Omental fat pad (tissue), 4 donors: ENCODE data around the gene DHX8. TPM values are rescaled to one million over a fixed set of nuclear protein-coding genes. Genes with fewer than 3 reads are reported as not detected.

Source experiments
- ATAC-seq: fragments of 150-250 bp; one replicate; pipeline ENCODE4 v1.9.1; 2016; ENCODE audit warnings: mild to moderate bottlenecking, moderate library complexity; ENCODE audit not compliant: low FRiP score
- DNase-seq: peaks from one replicate; pipeline ENCODE4 v3.0.0-alpha.2; 2019; ENCODE audit warnings: low spot score
- small RNA-seq: library from RNA; depleted of rRNA; stranded (forward); fragments of <200 nt; gene quantifications from one replicate; pipeline ENCODE3, GENCODE V24; 2016
- total RNA-seq, 4 donors: library from RNA; depleted of rRNA; stranded (reverse); fragments of >200 nt; gene quantifications; one replicate each; pipeline ENCODE4 v1.1.0, GENCODE V29; 2016
- TF ChIP-seq, protein P1 (sequence below), 3 donors: fragments of 450-650 bp; IDR thresholded peaks; one replicate each; pipeline ENCODE4 v1.5.1; 2016 to 2017; ENCODE audit warnings: antibody characterized with exemption in 3 of 3, mild to moderate bottlenecking in 3 of 3, moderate library complexity in 2 of 3

DHX8 gene
- total RNA-seq, 4 donors from 2014 or later, result 22.5 to 48.5 (median 31.9) TPM

DNA sequence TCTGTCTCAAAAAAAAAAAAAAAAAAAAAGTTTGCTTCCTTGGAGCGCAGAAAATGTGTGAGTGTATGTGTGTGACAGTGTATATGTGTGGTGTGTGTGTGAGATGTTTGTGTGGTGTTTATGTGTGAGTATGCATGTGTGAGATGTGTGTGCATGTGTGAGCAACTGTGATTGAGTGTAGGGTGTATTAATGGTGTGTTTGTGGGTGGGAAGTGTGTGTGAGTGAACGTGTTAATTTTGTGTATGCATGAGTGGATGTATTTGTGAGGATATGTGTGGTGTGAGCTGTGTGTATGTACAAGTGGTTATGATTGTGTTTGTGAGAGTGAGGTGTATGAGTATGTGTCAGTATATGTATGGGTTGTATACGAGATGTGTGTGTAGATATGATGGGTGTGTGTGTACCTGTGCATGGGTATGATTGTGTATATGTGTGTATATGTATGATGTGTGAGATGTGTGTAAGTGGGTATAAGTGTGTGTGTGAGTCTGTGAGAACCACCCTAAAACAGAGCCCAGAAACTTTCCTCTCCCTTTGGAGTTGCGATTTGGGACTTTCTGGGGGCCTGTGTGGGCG, 84.8 kb downstream of the DHX8 start:
- TF ChIP-seq, protein P1, sequence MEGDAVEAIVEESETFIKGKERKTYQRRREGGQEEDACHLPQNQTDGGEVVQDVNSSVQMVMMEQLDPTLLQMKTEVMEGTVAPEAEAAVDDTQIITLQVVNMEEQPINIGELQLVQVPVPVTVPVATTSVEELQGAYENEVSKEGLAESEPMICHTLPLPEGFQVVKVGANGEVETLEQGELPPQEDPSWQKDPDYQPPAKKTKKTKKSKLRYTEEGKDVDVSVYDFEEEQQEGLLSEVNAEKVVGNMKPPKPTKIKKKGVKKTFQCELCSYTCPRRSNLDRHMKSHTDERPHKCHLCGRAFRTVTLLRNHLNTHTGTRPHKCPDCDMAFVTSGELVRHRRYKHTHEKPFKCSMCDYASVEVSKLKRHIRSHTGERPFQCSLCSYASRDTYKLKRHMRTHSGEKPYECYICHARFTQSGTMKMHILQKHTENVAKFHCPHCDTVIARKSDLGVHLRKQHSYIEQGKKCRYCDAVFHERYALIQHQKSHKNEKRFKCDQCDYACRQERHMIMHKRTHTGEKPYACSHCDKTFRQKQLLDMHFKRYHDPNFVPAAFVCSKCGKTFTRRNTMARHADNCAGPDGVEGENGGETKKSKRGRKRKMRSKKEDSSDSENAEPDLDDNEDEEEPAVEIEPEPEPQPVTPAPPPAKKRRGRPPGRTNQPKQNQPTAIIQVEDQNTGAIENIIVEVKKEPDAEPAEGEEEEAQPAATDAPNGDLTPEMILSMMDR (IDR thresholded peaks at IDR 0.05), result no peak
- ATAC-seq (no peak), DNase-seq (no peak)

DNA sequence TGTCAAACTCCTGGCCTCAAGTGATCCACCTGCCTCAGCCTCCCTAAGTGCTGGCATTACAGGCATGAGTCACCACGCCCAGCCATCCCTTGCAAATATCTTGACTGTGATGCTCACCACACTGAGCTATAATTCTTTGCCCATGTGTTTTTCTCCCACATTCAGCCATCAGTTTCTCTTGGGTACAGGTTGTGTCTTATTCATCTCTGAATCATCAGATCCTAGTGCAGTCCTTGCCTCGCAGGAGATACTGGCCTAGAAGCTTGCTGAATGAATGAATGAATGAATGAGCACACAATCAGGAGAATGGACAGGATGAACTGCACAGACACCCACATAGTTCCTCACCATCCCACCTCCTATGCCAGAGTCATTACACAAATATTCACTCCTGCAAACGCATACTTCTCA, 86.7 kb downstream of the DHX8 start:
- TF ChIP-seq, protein P1 (IDR thresholded peaks at IDR 0.05), result no peak
- no peak for ATAC-seq
- DNase-seq, result no peak

DNA sequence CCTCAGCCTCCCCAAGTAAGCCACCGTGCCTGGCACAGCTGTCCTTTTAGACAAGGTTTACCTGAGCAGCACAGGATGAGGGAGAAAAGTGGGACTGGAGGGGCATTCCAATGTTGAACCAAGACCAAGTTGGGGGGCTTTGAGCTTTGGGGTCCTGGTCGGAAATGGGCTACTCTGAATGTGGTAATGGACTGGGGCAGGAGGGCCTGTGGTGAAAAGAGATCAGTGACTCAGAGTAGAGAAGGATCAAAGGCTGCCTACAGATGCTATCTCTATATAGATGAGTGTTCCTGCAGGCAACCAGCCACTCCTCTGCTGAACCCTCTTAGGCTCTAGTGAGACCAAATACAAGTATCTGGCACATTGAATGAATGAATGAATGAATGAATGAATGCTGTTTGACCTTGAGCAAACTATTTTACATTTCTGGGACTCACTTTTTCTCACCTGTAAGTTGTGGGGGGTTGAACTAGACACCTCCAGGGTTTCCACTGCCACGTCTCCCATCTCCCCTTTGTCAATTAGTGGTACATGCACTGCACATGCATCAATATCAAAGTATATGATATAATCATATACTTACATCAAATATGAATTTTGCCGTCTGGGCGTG, 88.7 kb downstream of the DHX8 start:
- no peak for DNase-seq
- no peak for ATAC-seq
- TF ChIP-seq, protein P1 (IDR thresholded peaks at IDR 0.05), result no peak

DNA sequence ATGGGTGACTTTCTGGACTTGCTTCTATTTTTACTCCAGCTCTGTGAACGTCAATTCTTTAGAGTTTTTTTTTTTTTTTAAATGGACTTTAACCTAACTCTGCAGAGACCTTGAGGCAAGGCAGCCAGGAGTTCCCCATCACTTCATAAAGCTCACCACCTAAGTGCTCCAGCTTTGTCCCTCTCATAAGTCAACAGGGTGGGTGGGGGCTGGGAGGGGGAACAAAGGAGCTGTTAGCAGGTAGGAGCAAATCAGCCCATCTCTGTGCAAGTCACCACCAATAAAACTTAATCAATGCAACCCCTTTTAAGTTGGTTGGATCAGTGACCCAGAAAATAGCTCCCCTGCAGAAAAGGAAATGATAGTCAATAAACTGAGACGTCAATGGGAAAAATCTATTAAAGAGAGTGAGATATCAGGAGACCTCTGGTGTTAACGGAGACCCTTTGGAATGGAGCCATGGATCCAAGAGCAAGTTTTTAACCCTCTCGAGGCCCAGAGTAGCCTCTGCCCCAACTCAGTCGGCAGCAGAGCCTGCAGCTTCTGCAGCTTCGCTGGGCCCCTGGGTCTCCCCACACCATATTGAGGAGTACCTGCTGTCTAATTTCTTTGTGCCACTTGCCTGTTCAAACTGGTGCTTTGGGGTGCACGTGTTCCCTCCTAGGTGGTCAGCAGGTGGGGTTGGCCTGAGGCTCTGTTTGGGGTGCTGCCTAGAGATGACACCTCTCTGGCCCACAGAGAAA, 90.0 kb downstream of the DHX8 start:
- ATAC-seq (no peak), DNase-seq (no peak)
- TF ChIP-seq, protein P1 (IDR thresholded peaks at IDR 0.05), result no peak

DNA sequence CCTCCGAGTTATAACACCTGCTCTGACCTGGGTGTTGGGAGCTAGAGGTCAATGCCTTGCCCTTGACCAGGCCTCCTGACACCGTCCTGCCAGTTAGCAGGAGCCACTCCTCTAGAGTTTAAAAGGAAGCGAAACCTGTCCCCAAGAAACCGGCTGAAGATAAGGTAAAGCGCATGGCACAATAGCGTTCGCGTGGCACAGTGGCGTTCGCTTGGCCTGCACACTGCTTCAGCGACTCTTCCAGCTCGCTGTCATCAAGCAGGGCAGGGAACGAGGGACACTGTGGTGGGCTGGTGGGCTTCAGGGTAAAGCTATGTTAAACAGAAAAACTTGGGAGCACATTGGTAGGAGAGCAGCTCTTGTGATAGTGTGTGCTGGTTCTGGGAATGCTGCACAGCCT, 90.6 kb downstream of the DHX8 start:
- TF ChIP-seq, protein P1 (IDR thresholded peaks at IDR 0.05), result no peak
- DNase-seq (no peak), ATAC-seq (no peak)

DNA sequence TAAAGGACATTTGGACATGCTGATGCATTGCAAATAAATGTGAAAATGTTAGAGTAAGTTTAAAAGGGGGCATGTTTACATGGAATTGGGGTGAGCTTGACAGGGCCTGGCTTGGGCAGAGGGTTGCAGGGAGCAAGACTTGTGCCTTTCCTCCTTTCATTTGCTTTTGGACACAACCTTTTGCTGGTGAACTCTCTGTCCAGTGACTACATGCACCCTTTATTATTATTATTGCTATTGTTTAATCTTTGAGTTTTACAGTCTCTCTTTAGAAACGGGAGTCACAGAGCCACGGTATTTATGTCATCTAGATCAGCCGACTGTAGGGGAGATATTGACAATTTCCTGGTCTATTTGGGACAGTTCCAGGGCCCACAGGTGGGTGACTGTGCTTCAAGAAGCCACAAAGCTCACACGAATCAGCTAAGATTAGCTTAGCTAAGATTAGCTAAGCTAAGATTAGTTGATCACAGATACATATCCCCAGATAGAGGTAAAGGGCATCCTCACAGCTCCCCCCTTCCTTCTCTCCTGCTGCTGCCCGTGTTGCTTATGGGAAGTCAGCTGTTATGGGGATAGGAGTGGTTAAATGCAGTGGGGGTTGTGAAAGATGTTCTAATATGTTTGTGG, 91.2 kb downstream of the DHX8 start:
- DNase-seq (no peak), ATAC-seq (no peak)
- TF ChIP-seq, protein P1 (IDR thresholded peaks at IDR 0.05), result no peak

Small RNA genes within 50 kb of the gene (small RNA-seq; reads per million reads assigned to genes)
- not detected for gene RNU6-406P
- gene RNU6-971P, result not detected

Other genes starting within 250 kb of the DHX8 start
- gene RNU2-1, start 250.0 kb upstream of the DHX8 start, total RNA-seq, result not detected
- 10 to 100 TPM; 11.8 to 42.8 (median 27.1) TPM for gene ARL4D, start 85.0 kb upstream of the DHX8 start, total RNA-seq
- 1 to 10 TPM in 1 of 4 donors, under 1 TPM in 1, not detected in 2; 0.37 to 1.3 TPM for gene ETV4, start 62.4 kb downstream of the DHX8 start, total RNA-seq
- 10 to 100 TPM in 2 of 4 donors, 1 to 10 TPM in 2; 5.6 to 56.6 (median 11.1) TPM for gene MEOX1, start 177.9 kb downstream of the DHX8 start, total RNA-seq